Loucy (cell line): ENCODE measurements around the gene WRAP73.

Source experiments
- CTCF ChIP-seq: fragments of 200-600 bp; sonication (generic); conservative IDR thresholded peaks from 2 replicates; pipeline ENCODE4 v1.5.1; 2014; ENCODE audit warnings: mild to moderate bottlenecking, antibody characterized with exemption, low read length
- EZH2phosphoT487 ChIP-seq: fragments of 200-600 bp; IDR thresholded peaks from 2 replicates; pipeline ENCODE4 v1.6.1; 2018; ENCODE audit warnings: antibody characterized with exemption, mild to moderate bottlenecking, moderate library complexity, borderline replicate concordance

- TF ChIP-seq CTCF (no peak), EZH2phosphoT487 (no peak)
Measured at GRCh38 chr1:3679098-3679555, 29.2 kb upstream of the WRAP73 start.
